ENCODE data around the gene PHTF1. TPM values are rescaled to one million over a fixed set of nuclear protein-coding genes. Genes with fewer than 3 reads are reported as not detected.

Gene PHTF1
- total RNA-seq, 1 donor: 47.5 TPM

GRCh38 chr1:113751114-113751513 is 8.2 kb downstream of the PHTF1 start:
- no peak overlapping the region for H3K4me3 ChIP-seq (ENCODE audit: low read depth, low read length)
- DNase-seq (ENCODE audit: low read depth): no peak
- TF ChIP-seq, protein P1, sequence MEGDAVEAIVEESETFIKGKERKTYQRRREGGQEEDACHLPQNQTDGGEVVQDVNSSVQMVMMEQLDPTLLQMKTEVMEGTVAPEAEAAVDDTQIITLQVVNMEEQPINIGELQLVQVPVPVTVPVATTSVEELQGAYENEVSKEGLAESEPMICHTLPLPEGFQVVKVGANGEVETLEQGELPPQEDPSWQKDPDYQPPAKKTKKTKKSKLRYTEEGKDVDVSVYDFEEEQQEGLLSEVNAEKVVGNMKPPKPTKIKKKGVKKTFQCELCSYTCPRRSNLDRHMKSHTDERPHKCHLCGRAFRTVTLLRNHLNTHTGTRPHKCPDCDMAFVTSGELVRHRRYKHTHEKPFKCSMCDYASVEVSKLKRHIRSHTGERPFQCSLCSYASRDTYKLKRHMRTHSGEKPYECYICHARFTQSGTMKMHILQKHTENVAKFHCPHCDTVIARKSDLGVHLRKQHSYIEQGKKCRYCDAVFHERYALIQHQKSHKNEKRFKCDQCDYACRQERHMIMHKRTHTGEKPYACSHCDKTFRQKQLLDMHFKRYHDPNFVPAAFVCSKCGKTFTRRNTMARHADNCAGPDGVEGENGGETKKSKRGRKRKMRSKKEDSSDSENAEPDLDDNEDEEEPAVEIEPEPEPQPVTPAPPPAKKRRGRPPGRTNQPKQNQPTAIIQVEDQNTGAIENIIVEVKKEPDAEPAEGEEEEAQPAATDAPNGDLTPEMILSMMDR (IDR thresholded peaks at IDR 0.05; ENCODE audit: insufficient read depth, low read depth, low read length): no peak

GRCh38 chr1:113749402-113749801 is 9.9 kb downstream of the PHTF1 start:
- DNase-seq (ENCODE audit: low read depth): no peak
- TF ChIP-seq, protein P1 (IDR thresholded peaks at IDR 0.05; ENCODE audit: insufficient read depth, low read depth, low read length): no peak

GRCh38 chr1:113747376-113747775 is 11.9 kb downstream of the PHTF1 start:
- no peak overlapping the region for H3K4me3 ChIP-seq (ENCODE audit: low read depth, low read length)
- peak; percentile 33 for DNase-seq (ENCODE audit: low read depth)
- TF ChIP-seq, protein P1 (IDR thresholded peaks at IDR 0.05; ENCODE audit: insufficient read depth, low read depth, low read length): no peak

More at GRCh38 chr1:113749402-113749801, 9.9 kb downstream of the PHTF1 start:
- H3K4me3 ChIP-seq (ENCODE audit: low read depth, low read length): no peak overlapping the region

- no peak for DNase-seq (ENCODE audit: low read depth)
- TF ChIP-seq, protein P1 (IDR thresholded peaks at IDR 0.05; ENCODE audit: insufficient read depth, low read depth, low read length): no peak
- no peak overlapping the region for H3K4me3 ChIP-seq (ENCODE audit: low read depth, low read length)
These were observed 13.9 kb downstream of the PHTF1 start for GRCh38 chr1:113745425-113745824.

DNA sequence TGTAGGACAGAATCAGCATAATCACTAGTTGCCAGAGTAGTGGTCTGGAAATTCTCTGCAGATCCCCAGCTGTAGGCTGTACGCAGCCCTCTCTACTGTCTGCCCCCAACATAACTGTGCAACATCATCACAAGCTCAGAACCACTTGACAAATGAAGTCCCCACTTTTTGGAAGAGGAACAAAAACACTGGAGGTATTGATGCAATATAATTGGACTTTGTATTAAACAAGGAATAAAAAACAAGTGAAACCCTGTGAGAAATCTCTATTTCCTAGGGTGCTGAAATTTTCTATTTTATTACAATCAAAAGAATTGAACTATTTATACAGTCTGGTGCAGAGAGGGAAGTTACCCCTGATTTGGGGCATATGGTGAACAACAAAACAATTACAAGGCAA is 15.2 kb downstream of the PHTF1 start:
- no peak overlapping the region for H3K4me3 ChIP-seq (ENCODE audit: low read depth, low read length)
- TF ChIP-seq, protein P1 (IDR thresholded peaks at IDR 0.05; ENCODE audit: insufficient read depth, low read depth, low read length): no peak
- no peak for DNase-seq (ENCODE audit: low read depth)

GRCh38 chr1:113742515-113742914 is 16.8 kb downstream of the PHTF1 start:
- peak; percentile 33 for DNase-seq (ENCODE audit: low read depth)
- TF ChIP-seq, protein P1 (IDR thresholded peaks at IDR 0.05; ENCODE audit: insufficient read depth, low read depth, low read length): no peak
- no peak overlapping the region for H3K4me3 ChIP-seq (ENCODE audit: low read depth, low read length)

- TF ChIP-seq, protein P1 (IDR thresholded peaks at IDR 0.05; ENCODE audit: insufficient read depth, low read depth, low read length): no peak
- no peak overlapping the region for H3K4me3 ChIP-seq (ENCODE audit: low read depth, low read length)
- no peak for DNase-seq (ENCODE audit: low read depth)
These were observed 24.8 kb downstream of the PHTF1 start for GRCh38 chr1:113734357-113735055.
